SK-N-SH (cell line): ENCODE measurements around the gene PDE9A. TPM values are rescaled to one million over a fixed set of nuclear protein-coding genes. Genes with fewer than 3 reads are reported as not detected.

ENCODE experiments used
- CTCF ChIA-PET: fragments of 300-600, 350-600 bp; formaldehyde crosslinking; extraction: SDS; loops from one replicate; lab custom pipeline; 2021; lab: Yijun Ruan, JAX
- POLR2A ChIA-PET: fragments of 350-600 bp; sonication (Branson Sonifier 250); formaldehyde crosslinking; extraction: SDS; loops from one replicate; lab custom pipeline; 2020; ENCODE audit warnings: antibody characterized with exemption, inconsistent platforms; lab: Yijun Ruan, JAX
- DNase-seq: peaks from one replicate; pipeline ENCODE4 v3.0.0; 2012
- H2AFZ ChIP-seq: fragments of 200-600 bp; sonication (generic); 2 replicates; pipeline ENCODE4 v1.8.1; 2016; ENCODE audit warnings: antibody characterized with exemption, mild to moderate bottlenecking, low read depth
- H3F3A ChIP-seq: fragments of 200-600 bp; sonication (generic); replicated peaks from 2 replicates; pipeline ENCODE3; 2016; ENCODE audit warnings: antibody characterized with exemption, mild to moderate bottlenecking; ENCODE audit not compliant: insufficient read depth
- H3K27ac ChIP-seq, 2 experiments: fragments of 200-500 bp in 1 of 2; fragments of 200-600 bp in 1 of 2; sonication (Bioruptor generic) in 1 of 2; sonication (generic), shearing (Covaris generic) in 1 of 2; 2 replicates each; pipeline versions ENCODE4 v1.5.1 to v1.6.1; 2014 to 2016; ENCODE audit warnings: low read depth in 2 of 2, inconsistent platforms in 1 of 2, low read length in 1 of 2, mild to moderate bottlenecking in 1 of 2, mixed read lengths in 1 of 2
- H3K27me3 ChIP-seq: fragments of 200-600 bp; sonication (generic), shearing (Covaris generic); 2 replicates; pipeline ENCODE4 v1.6.1; 2016; ENCODE audit warnings: mixed run types; ENCODE audit not compliant: insufficient read depth
- H3K36me3 ChIP-seq, 2 experiments: fragments of 200-500 bp in 1 of 2; fragments of 200-600 bp in 1 of 2; sonication (Bioruptor generic) in 1 of 2; sonication (generic) in 1 of 2; replicated peaks in 1 of 2; 2 replicates each; pipeline versions ENCODE3 to v1.5.1; 2014 to 2016; ENCODE audit warnings: low read length in 1 of 2, mild to moderate bottlenecking in 1 of 2; ENCODE audit not compliant: insufficient read depth in 2 of 2, control insufficient read depth in 1 of 2
- H3K4me1 ChIP-seq, 2 experiments: fragments of 200-500 bp in 1 of 2; fragments of 200-600 bp in 1 of 2; sonication (Bioruptor generic) in 1 of 2; sonication (generic), shearing (Covaris generic) in 1 of 2; 2 replicates each; pipeline versions ENCODE4 v1.5.1 to v1.6.1; 2014 to 2016; ENCODE audit warnings: low read depth in 1 of 2, low read length in 1 of 2, mixed run types in 1 of 2; ENCODE audit not compliant: insufficient read depth in 2 of 2, control insufficient read depth in 1 of 2
- H3K4me2 ChIP-seq: fragments of 200-600 bp; sonication (generic), shearing (Covaris generic); 2 replicates; pipeline ENCODE4 v1.6.1; 2017; ENCODE audit warnings: mixed run types
- H3K4me3 ChIP-seq, 2 experiments: fragments of 200-500 bp in 1 of 2; fragments of 200-600 bp in 1 of 2; sonication (Bioruptor generic) in 1 of 2; sonication (generic), shearing (Covaris generic) in 1 of 2; 2 replicates each; pipeline versions ENCODE4 v1.5.1 to v1.8.1; 2014 to 2016; ENCODE audit warnings: low read depth in 2 of 2, inconsistent platforms in 1 of 2, low read length in 1 of 2, mild to moderate bottlenecking in 1 of 2, mixed read lengths in 1 of 2, moderate library complexity in 1 of 2
- H3K79me2 ChIP-seq: fragments of 200-600 bp; sonication (generic); 2 replicates; pipeline ENCODE4 v1.8.1; 2017; ENCODE audit warnings: mild to moderate bottlenecking; ENCODE audit not compliant: insufficient read depth
- H3K9ac ChIP-seq: fragments of 200-600 bp; sonication (generic); 2 replicates; pipeline ENCODE4 v1.6.1; 2017; ENCODE audit warnings: mixed run types
- H3K9me2 ChIP-seq: fragments of 200-600 bp; sonication (generic); 2 replicates; pipeline ENCODE4 v1.6.1; 2017; ENCODE audit warnings: mixed run types
- H3K9me3 ChIP-seq: fragments of 200-600 bp; sonication (generic); 2 replicates; pipeline ENCODE4 v1.6.1; 2017; ENCODE audit warnings: mixed run types, mild to moderate bottlenecking, moderate library complexity
- H4K20me1 ChIP-seq: fragments of 200-600 bp; sonication (generic); 2 replicates; pipeline ENCODE4 v1.6.1; 2017; ENCODE audit warnings: mild to moderate bottlenecking, mixed run types; ENCODE audit not compliant: insufficient read depth
- ELF1 ChIP-seq: IDR thresholded peaks from 2 replicates; pipeline ENCODE4 v1.4.0; 2012
- FOXM1 ChIP-seq: IDR thresholded peaks from 2 replicates; pipeline ENCODE4 v1.4.0; 2012; ENCODE audit warnings: low read depth, mild to moderate bottlenecking
- GABPA ChIP-seq: IDR thresholded peaks from 2 replicates; pipeline ENCODE4 v1.4.0; 2012; ENCODE audit warnings: low read depth, mild to moderate bottlenecking
- MEF2A ChIP-seq: IDR thresholded peaks from 2 replicates; pipeline ENCODE4 v1.4.0; 2012; ENCODE audit warnings: low read depth, borderline replicate concordance
- NFIC ChIP-seq: IDR thresholded peaks from 2 replicates; pipeline ENCODE4 v1.4.0; 2012; ENCODE audit warnings: borderline replicate concordance
- RCOR1 ChIP-seq: fragments of 150-350 bp; IDR thresholded peaks from 2 replicates; pipeline ENCODE4 v1.6.1; 2017; ENCODE audit warnings: antibody characterized with exemption, low read length
- RFX5 ChIP-seq: IDR thresholded peaks from 2 replicates; pipeline ENCODE4 v1.6.1; 2012; ENCODE audit warnings: mild to moderate bottlenecking, improper control_type of control experiment, low read length
- RXRA ChIP-seq: IDR thresholded peaks from 2 replicates; pipeline ENCODE4 v1.4.0; 2012; ENCODE audit warnings: low read depth, mild to moderate bottlenecking, borderline replicate concordance
- SMC3 ChIP-seq: IDR thresholded peaks from 2 replicates; pipeline ENCODE4 v1.6.1; 2012; ENCODE audit warnings: low read depth, low read length, improper control_type of control experiment
- TAF1 ChIP-seq: IDR thresholded peaks from 2 replicates; pipeline ENCODE4 v1.6.1; 2012; ENCODE audit warnings: low read depth, mild to moderate bottlenecking, low read length, moderate library complexity, borderline replicate concordance
- TCF12 ChIP-seq: IDR thresholded peaks from 2 replicates; pipeline ENCODE4 v1.4.0; 2012
- TEAD4 ChIP-seq: IDR thresholded peaks from 2 replicates; pipeline ENCODE4 v1.4.0; 2012; ENCODE audit warnings: mild to moderate bottlenecking, borderline replicate concordance; ENCODE audit not compliant: insufficient read depth
- WGBS: methylation state at CpG from one replicate; pipeline ENCODE4 v1.1.6; 2017; ENCODE audit warnings: low lambda C conversion rate; 5-methylcytosine and 5-hydroxymethylcytosine counted together
- polyA plus RNA-seq, 3 experiments: library from polyadenylated mRNA; depleted of rRNA; stranded (reverse); fragments of >200 nt; gene quantifications; 2 replicates each; pipeline ENCODE4 v1.2.3, GENCODE V29; 2012
- TF ChIP-seq, protein P1 (sequence below): IDR thresholded peaks from 2 replicates; pipeline ENCODE4 v1.6.1; 2012; ENCODE audit warnings: mild to moderate bottlenecking, low read depth, low read length, moderate library complexity
- TF ChIP-seq, protein P2 (sequence below): fragments of 200-600 bp; sonication (generic); IDR thresholded peaks from 2 replicates; pipeline ENCODE4 v1.6.1; 2017; ENCODE audit warnings: antibody characterized with exemption, mild to moderate bottlenecking, moderate library complexity
- TF ChIP-seq, protein P3 (sequence below): IDR thresholded peaks from 2 replicates; pipeline ENCODE4 v1.4.0; 2012; ENCODE audit warnings: low read depth
- TF ChIP-seq, protein P4 (sequence below): fragments of 150-350 bp; IDR thresholded peaks from 2 replicates; pipeline ENCODE4 v1.6.1; 2017; ENCODE audit warnings: antibody characterized with exemption, low read length, low read depth, borderline replicate concordance

Gene PDE9A
- polyA plus RNA-seq, 1 of the 3 experiments (the other 2 are of a cell fraction): 0.28 TPM

DNA sequence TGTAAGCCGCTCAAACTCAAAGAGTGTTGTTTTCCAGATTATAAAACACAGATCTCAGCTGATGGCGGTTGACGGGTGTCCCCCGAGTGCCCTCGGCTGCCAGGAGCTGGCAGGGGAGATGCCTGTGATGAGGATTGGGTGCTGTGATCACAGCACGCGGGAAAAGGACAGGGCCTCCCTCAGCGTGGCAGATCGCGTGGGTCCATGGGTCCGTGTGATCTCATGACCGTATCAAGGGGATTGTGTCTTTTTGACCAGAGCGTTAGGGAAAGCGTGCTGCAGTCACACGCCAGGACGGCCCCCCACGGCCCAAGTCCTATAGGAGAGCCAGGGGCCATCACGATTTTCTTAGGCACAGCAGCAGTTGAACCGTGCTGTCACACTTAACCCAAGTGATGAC lies 51.9 kb downstream of the PDE9A start (continued):
- TF ChIP-seq, protein P1, sequence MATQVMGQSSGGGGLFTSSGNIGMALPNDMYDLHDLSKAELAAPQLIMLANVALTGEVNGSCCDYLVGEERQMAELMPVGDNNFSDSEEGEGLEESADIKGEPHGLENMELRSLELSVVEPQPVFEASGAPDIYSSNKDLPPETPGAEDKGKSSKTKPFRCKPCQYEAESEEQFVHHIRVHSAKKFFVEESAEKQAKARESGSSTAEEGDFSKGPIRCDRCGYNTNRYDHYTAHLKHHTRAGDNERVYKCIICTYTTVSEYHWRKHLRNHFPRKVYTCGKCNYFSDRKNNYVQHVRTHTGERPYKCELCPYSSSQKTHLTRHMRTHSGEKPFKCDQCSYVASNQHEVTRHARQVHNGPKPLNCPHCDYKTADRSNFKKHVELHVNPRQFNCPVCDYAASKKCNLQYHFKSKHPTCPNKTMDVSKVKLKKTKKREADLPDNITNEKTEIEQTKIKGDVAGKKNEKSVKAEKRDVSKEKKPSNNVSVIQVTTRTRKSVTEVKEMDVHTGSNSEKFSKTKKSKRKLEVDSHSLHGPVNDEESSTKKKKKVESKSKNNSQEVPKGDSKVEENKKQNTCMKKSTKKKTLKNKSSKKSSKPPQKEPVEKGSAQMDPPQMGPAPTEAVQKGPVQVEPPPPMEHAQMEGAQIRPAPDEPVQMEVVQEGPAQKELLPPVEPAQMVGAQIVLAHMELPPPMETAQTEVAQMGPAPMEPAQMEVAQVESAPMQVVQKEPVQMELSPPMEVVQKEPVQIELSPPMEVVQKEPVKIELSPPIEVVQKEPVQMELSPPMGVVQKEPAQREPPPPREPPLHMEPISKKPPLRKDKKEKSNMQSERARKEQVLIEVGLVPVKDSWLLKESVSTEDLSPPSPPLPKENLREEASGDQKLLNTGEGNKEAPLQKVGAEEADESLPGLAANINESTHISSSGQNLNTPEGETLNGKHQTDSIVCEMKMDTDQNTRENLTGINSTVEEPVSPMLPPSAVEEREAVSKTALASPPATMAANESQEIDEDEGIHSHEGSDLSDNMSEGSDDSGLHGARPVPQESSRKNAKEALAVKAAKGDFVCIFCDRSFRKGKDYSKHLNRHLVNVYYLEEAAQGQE: no peak

DNA sequence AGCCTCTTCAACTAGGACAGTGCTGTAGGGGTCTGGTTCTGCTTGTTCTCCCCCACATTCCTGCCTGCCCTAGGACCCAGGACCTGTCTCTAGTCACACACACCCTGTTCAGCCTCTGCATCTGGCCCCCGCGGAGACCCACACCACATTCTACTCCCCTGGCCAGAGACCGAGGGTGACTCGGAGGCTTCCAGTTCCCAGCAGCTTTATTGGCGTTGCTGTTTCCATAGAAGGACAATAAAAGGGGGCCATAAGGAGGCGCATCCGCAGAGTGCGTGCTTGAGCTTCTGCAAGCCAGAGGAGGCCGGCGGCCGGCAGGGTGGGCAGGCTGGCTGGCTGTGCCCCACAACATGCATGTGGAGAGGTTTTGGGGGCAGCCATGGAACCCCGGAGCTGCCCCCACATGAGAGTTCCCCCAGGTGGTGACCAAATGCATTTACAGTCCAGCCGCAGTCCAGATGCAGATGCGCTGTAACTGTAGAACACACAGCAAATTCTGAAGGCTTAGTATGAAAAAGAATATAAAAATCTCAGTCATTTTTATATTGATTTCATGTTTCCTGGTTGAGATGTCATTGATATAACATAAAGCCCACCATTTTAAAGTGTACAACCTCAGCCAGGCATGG lies 52.4 kb downstream of the PDE9A start:
- no peaks in the 10 kb centered on the region for H4K20me1 ChIP-seq
- WGBS: 63% methylated on average over 8 of the region's 14 CpGs
- TF ChIP-seq FOXM1: no peak
- TF ChIP-seq MEF2A: no peak
- TF ChIP-seq TCF12: no peak
- TF ChIP-seq GABPA: no peak
- TF ChIP-seq TEAD4: no peak
- TF ChIP-seq RCOR1: no peak
- no peak for TF ChIP-seq ELF1
- TF ChIP-seq NFIC: no peak
- no peak for TF ChIP-seq RFX5
- TF ChIP-seq, protein P2, sequence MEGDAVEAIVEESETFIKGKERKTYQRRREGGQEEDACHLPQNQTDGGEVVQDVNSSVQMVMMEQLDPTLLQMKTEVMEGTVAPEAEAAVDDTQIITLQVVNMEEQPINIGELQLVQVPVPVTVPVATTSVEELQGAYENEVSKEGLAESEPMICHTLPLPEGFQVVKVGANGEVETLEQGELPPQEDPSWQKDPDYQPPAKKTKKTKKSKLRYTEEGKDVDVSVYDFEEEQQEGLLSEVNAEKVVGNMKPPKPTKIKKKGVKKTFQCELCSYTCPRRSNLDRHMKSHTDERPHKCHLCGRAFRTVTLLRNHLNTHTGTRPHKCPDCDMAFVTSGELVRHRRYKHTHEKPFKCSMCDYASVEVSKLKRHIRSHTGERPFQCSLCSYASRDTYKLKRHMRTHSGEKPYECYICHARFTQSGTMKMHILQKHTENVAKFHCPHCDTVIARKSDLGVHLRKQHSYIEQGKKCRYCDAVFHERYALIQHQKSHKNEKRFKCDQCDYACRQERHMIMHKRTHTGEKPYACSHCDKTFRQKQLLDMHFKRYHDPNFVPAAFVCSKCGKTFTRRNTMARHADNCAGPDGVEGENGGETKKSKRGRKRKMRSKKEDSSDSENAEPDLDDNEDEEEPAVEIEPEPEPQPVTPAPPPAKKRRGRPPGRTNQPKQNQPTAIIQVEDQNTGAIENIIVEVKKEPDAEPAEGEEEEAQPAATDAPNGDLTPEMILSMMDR: no peak
- TF ChIP-seq, protein P3, sequence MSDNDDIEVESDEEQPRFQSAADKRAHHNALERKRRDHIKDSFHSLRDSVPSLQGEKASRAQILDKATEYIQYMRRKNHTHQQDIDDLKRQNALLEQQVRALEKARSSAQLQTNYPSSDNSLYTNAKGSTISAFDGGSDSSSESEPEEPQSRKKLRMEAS: no peak
- TF ChIP-seq TAF1: no peak
- no peak for TF ChIP-seq SMC3
- no peak for TF ChIP-seq RXRA
- TF ChIP-seq, protein P4, sequence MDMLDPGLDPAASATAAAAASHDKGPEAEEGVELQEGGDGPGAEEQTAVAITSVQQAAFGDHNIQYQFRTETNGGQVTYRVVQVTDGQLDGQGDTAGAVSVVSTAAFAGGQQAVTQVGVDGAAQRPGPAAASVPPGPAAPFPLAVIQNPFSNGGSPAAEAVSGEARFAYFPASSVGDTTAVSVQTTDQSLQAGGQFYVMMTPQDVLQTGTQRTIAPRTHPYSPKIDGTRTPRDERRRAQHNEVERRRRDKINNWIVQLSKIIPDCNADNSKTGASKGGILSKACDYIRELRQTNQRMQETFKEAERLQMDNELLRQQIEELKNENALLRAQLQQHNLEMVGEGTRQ: no peak
- H3K9me3 ChIP-seq: no peaks in the 10 kb centered on the region
- H3K4me1 ChIP-seq: no peaks in the 10 kb centered on the region
- H3F3A ChIP-seq: no peaks in the 10 kb centered on the region
- DNase-seq: no peak
- no peaks in the 10 kb centered on the region for H3K79me2 ChIP-seq
- no peak overlapping the region for H2AFZ ChIP-seq
- ChIA-PET POLR2A (no interaction called here), CTCF (no interaction called here)
- H3K27ac ChIP-seq: no peak overlapping the region
- H3K4me3 ChIP-seq: no peak overlapping the region
- H3K36me3 ChIP-seq: no peaks in the 10 kb centered on the region
- no peaks in the 10 kb centered on the region for H3K9me2 ChIP-seq
- H3K9ac ChIP-seq: no peak overlapping the region
- no peaks in the 10 kb centered on the region for H3K27me3 ChIP-seq
- H3K4me2 ChIP-seq: no peak overlapping the region
